H1 (cell line): Measurements from ENCODE around the gene MZT1.

Experiments
- CREB1 ChIP-seq: IDR thresholded peaks from 2 replicates; pipeline ENCODE4 v1.6.1; 2012; ENCODE audit warnings: inconsistent platforms
- GTF2F1 ChIP-seq: IDR thresholded peaks from 2 replicates; pipeline ENCODE4 v1.6.1; 2012; ENCODE audit warnings: low read depth, low read length, improper control_type of control experiment, borderline replicate concordance
- PHF8 ChIP-seq: fragments of 200-600 bp; sonication (generic); conservative IDR thresholded peaks from 2 replicates; pipeline ENCODE4 v1.7.1; 2012; ENCODE audit warnings: low read depth, mild to moderate bottlenecking, inconsistent platforms, low read length, moderate library complexity
- POLR2A ChIP-seq, 2 experiments: IDR thresholded peaks; 1 replicate in 1 of 2; 2 replicates in 1 of 2; pipeline ENCODE4 v1.6.1; 2011; ENCODE audit warnings: low read depth in 2 of 2, low read length in 2 of 2, mild to moderate bottlenecking in 2 of 2; ENCODE audit errors: control extremely low read depth in 1 of 2
- RFX5 ChIP-seq: IDR thresholded peaks from 2 replicates; pipeline ENCODE4 v1.6.1; 2011; ENCODE audit warnings: low read depth, low read length, improper control_type of control experiment, borderline replicate concordance
- SIN3A ChIP-seq, 2 experiments: IDR thresholded peaks in 1 of 2; conservative IDR thresholded peaks in 1 of 2; 2 replicates each; pipeline ENCODE4 v1.6.1; 2011 to 2012; ENCODE audit warnings: low read length in 2 of 2, improper control_type of control experiment in 1 of 2, low read depth in 1 of 2, mild to moderate bottlenecking in 1 of 2
- SP1 ChIP-seq: IDR thresholded peaks from 2 replicates; pipeline ENCODE4 v1.6.1; 2011; ENCODE audit warnings: low read depth, low read length
- TF ChIP-seq, protein P1 (sequence below), 3 experiments: IDR thresholded peaks; 1 replicate in 2 of 3; 2 replicates in 1 of 3; pipeline versions ENCODE4 v1.5.1 to v1.6.1; 2011; ENCODE audit warnings: low read length in 3 of 3, mild to moderate bottlenecking in 3 of 3, inconsistent platforms in 2 of 3, low read depth in 1 of 3, moderate library complexity in 1 of 3; ENCODE audit not compliant: insufficient read depth in 1 of 3; ENCODE audit errors: control extremely low read depth in 1 of 3
- TF ChIP-seq, protein P2 (sequence below): IDR thresholded peaks from 2 replicates; pipeline ENCODE4 v1.6.1; 2011; ENCODE audit warnings: low read depth, mild to moderate bottlenecking, low read length; ENCODE audit not compliant: insufficient read depth
- TF ChIP-seq, protein P3 (sequence below): IDR thresholded peaks from 2 replicates; pipeline ENCODE4 v1.6.1; 2012; ENCODE audit warnings: inconsistent platforms

DNA sequence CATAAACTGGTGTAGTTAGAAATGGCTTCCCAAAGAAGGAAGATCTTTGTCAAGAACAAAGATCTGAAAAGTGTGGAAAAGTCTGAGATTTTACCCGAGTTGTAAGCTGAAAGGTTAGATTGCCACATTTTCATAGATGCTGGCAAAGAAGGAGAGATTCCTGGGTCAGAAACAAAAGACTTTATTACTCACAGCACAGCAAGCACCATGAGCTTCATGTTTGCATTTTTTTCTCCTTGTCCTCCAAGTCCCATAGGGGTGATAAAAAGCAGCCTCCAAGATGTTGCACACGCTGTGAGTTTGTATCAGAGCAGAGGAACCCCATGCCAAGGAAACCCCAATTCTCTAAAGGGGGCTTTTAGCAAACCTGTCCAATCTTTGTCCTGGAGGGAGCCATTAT lies 29.3 kb downstream of the MZT1 start:
- TF ChIP-seq, protein P1, sequence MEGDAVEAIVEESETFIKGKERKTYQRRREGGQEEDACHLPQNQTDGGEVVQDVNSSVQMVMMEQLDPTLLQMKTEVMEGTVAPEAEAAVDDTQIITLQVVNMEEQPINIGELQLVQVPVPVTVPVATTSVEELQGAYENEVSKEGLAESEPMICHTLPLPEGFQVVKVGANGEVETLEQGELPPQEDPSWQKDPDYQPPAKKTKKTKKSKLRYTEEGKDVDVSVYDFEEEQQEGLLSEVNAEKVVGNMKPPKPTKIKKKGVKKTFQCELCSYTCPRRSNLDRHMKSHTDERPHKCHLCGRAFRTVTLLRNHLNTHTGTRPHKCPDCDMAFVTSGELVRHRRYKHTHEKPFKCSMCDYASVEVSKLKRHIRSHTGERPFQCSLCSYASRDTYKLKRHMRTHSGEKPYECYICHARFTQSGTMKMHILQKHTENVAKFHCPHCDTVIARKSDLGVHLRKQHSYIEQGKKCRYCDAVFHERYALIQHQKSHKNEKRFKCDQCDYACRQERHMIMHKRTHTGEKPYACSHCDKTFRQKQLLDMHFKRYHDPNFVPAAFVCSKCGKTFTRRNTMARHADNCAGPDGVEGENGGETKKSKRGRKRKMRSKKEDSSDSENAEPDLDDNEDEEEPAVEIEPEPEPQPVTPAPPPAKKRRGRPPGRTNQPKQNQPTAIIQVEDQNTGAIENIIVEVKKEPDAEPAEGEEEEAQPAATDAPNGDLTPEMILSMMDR (IDR thresholded peaks at IDR 0.05; ENCODE audit: control extremely low read depth in 1 of 3, insufficient read depth in 1 of 3, low read depth in 1 of 3, low read length in 3 of 3) = no peak
- TF ChIP-seq CREB1 (no peak), RFX5 (no peak), GTF2F1 (no peak), PHF8 (no peak), SIN3A (conservative IDR thresholded peaks at IDR 0.05 in 1 of 2, IDR thresholded peaks at IDR 0.05 in 1 of 2; ENCODE audit: low read depth in 1 of 2, low read length in 2 of 2) (no peak), POLR2A (IDR thresholded peaks at IDR 0.05; ENCODE audit: control extremely low read depth in 1 of 2, low read depth in 2 of 2, low read length in 2 of 2) (no peak), SP1 (no peak)
- TF ChIP-seq, protein P2, sequence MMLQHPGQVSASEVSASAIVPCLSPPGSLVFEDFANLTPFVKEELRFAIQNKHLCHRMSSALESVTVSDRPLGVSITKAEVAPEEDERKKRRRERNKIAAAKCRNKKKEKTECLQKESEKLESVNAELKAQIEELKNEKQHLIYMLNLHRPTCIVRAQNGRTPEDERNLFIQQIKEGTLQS = no peak
- TF ChIP-seq, protein P3, sequence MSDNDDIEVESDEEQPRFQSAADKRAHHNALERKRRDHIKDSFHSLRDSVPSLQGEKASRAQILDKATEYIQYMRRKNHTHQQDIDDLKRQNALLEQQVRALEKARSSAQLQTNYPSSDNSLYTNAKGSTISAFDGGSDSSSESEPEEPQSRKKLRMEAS = no peak
